H1 (cell line): ENCODE data around the gene ABL1.

Experiments used
- CTCF ChIP-seq, 3 experiments: IDR thresholded peaks; 1 replicate in 2 of 3; 2 replicates in 1 of 3; pipeline versions ENCODE4 v1.5.1 to v1.6.1; 2011; ENCODE audit warnings: low read length in 3 of 3, mild to moderate bottlenecking in 3 of 3, inconsistent platforms in 2 of 3, low read depth in 1 of 3, moderate library complexity in 1 of 3; ENCODE audit not compliant: insufficient read depth in 1 of 3; ENCODE audit errors: control extremely low read depth in 1 of 3
- E2F6 ChIP-seq: IDR thresholded peaks from 2 replicates; pipeline ENCODE4 v1.6.1; 2012; ENCODE audit warnings: inconsistent platforms
- EP300 ChIP-seq, 2 experiments: IDR thresholded peaks; 1 replicate in 1 of 2; 2 replicates in 1 of 2; pipeline ENCODE4 v1.6.1; 2011 to 2012; ENCODE audit warnings: low read depth in 2 of 2, low read length in 2 of 2, mild to moderate bottlenecking in 2 of 2, borderline replicate concordance in 1 of 2, inconsistent platforms in 1 of 2, moderate library complexity in 1 of 2
- SIRT6 ChIP-seq: IDR thresholded peaks from one replicate; pipeline ENCODE4 v1.7.1; 2012; ENCODE audit warnings: low read length, inconsistent platforms
- USF2 ChIP-seq: IDR thresholded peaks from 2 replicates; pipeline ENCODE4 v1.6.1; 2011; ENCODE audit warnings: low read length, improper control_type of control experiment

- no peak for TF ChIP-seq EP300 (IDR thresholded peaks at IDR 0.05; ENCODE audit: borderline replicate concordance in 1 of 2, low read depth in 2 of 2, low read length in 2 of 2)
- no peak for TF ChIP-seq E2F6
- TF ChIP-seq CTCF (IDR thresholded peaks at IDR 0.05; ENCODE audit: control extremely low read depth in 1 of 3, insufficient read depth in 1 of 3, low read depth in 1 of 3, low read length in 3 of 3), result no peak
- no peak for TF ChIP-seq USF2
- no peak for TF ChIP-seq SIRT6
These were observed 35.7 kb downstream of the ABL1 start for GRCh38 chr9:130870491-130871381.
